BJ (cell line): ENCODE data around the gene CACNA1C. TPM values are rescaled to one million over a fixed set of nuclear protein-coding genes. Genes with fewer than 3 reads are reported as not detected.
"Not testable (repeated sequence)": the region's sequence is repeated elsewhere in the genome, so short reads cannot be mapped to it uniquely, and the experiment has no call there.

ENCODE experiments used
- CTCF ChIA-PET: fragments of 350-600 bp; formaldehyde crosslinking; extraction: SDS; loops from one replicate; lab custom pipeline; 2021; ENCODE audit warnings: antibody characterized with exemption, inconsistent platforms; lab: Yijun Ruan, JAX
- POLR2A ChIA-PET: fragments of 300-600 bp; sonication (Branson Sonifier 250); formaldehyde crosslinking; extraction: SDS; loops from one replicate; lab custom pipeline; 2021; ENCODE audit warnings: antibody characterized with exemption; lab: Charles Lee
- DNase-seq: peaks from one replicate; pipeline ENCODE4 v3.0.0-alpha.2; 2011; ENCODE audit warnings: low read depth
- H3K27me3 ChIP-seq: 2 replicates; pipeline ENCODE4 v1.6.0; 2011; ENCODE audit warnings: low read length; ENCODE audit not compliant: control insufficient read depth, insufficient read depth
- H3K36me3 ChIP-seq: 2 replicates; pipeline ENCODE4 v1.5.1; 2011; ENCODE audit warnings: low read length; ENCODE audit not compliant: control insufficient read depth, insufficient read depth
- H3K4me3 ChIP-seq: 2 replicates; pipeline ENCODE4 v1.5.1; 2011; ENCODE audit warnings: low read depth, mild to moderate bottlenecking, control low read depth, low read length
- polyA plus RNA-seq: library from polyadenylated mRNA; depleted of rRNA; stranded (reverse); fragments of >200 nt; gene quantifications from 2 replicates; pipeline ENCODE4 v1.2.3, GENCODE V29; 2011
- TF ChIP-seq, protein P1 (sequence below): IDR thresholded peaks from 2 replicates; pipeline ENCODE4 v1.5.1; 2011; ENCODE audit warnings: low read depth, mild to moderate bottlenecking, control low read depth, inconsistent platforms, low read length, moderate library complexity; ENCODE audit not compliant: insufficient read depth

Gene CACNA1C
- polyA plus RNA-seq, 1 experiment = 14.7 TPM

DNA sequence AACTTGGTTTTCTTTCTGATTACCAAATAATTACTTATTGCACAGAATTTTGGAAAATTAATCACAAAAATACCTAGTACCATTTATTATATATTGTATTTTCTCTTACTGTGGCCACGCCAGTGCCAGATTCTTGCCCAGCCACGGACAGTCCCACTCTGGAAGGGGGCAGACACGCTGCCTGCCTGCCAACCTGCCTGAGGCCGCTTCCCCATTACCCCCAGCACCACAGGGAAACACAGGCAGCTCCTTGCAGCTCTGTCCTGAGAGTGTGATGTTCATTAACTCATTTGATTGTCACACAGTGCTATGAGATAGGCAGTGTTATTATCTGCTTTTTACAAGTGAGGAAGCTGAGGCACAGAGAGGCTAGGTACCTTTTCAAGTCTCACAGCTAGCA is 46.8 kb downstream of the CACNA1C start:
- no peak for DNase-seq
- POLR2A ChIA-PET = no interaction called here
- Histone ChIP-seq H3K27me3 (no peaks in the 10 kb centered on the region), H3K36me3 (no peaks in the 10 kb centered on the region), H3K4me3 (no peak overlapping the region)
- TF ChIP-seq, protein P1, sequence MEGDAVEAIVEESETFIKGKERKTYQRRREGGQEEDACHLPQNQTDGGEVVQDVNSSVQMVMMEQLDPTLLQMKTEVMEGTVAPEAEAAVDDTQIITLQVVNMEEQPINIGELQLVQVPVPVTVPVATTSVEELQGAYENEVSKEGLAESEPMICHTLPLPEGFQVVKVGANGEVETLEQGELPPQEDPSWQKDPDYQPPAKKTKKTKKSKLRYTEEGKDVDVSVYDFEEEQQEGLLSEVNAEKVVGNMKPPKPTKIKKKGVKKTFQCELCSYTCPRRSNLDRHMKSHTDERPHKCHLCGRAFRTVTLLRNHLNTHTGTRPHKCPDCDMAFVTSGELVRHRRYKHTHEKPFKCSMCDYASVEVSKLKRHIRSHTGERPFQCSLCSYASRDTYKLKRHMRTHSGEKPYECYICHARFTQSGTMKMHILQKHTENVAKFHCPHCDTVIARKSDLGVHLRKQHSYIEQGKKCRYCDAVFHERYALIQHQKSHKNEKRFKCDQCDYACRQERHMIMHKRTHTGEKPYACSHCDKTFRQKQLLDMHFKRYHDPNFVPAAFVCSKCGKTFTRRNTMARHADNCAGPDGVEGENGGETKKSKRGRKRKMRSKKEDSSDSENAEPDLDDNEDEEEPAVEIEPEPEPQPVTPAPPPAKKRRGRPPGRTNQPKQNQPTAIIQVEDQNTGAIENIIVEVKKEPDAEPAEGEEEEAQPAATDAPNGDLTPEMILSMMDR = no peak
- CTCF ChIA-PET = no interaction called here

DNA sequence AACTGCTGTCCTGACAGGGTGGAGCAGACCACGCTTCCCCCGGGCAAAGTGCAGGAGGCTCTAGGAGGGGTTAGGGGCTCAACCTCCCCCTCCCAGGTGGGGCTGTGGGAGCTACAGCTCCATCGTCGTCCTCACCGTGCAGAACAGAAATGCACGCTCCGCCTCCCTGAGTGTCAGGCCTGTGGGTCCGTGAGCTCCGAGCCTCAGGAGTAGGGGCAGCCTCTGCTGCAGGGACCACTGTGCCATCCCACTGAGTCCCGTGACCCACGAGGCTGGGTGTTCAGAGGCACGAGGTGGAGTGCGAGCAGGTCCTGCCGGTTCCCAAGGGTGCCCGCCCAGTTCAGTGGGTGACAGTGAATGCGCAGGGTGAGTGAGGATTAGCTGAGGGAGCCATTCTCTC is 48.6 kb downstream of the CACNA1C start:
- CTCF ChIA-PET = no interaction called here
- H3K36me3 ChIP-seq = no peaks in the 10 kb centered on the region

DNA sequence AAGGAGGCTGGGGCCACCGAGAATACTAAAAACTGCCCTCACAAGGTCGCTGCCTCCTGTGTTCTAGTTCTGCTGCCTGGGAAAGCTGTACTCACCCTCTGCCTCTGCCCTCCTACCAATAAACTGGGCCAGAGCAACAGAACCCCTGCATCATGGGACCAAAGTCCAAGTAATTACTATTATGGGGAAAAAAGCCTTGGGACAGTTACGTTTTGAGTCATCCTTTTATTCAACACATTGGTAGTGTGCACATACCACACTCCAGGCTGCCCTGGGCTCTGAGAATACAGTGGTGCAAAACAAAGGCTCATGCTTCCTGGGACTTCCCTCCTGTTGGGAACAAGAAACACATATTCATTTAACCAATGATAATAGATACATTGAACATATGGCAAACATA is 49.0 kb downstream of the CACNA1C start:
- no peaks in the 10 kb centered on the region for H3K27me3 ChIP-seq
- TF ChIP-seq, protein P1 = no peak
- no peak overlapping the region for H3K4me3 ChIP-seq
- CTCF ChIA-PET = no interaction called here
- DNase-seq = no peak
- POLR2A ChIA-PET = no interaction called here
- no peaks in the 10 kb centered on the region for H3K36me3 ChIP-seq

More for the DNA sequence above, 48.6 kb downstream of the CACNA1C start:
- H3K4me3 ChIP-seq = no peak overlapping the region
- POLR2A ChIA-PET = no interaction called here
- H3K27me3 ChIP-seq = no peaks in the 10 kb centered on the region
- no peak for DNase-seq
- TF ChIP-seq, protein P1 = no peak

DNA sequence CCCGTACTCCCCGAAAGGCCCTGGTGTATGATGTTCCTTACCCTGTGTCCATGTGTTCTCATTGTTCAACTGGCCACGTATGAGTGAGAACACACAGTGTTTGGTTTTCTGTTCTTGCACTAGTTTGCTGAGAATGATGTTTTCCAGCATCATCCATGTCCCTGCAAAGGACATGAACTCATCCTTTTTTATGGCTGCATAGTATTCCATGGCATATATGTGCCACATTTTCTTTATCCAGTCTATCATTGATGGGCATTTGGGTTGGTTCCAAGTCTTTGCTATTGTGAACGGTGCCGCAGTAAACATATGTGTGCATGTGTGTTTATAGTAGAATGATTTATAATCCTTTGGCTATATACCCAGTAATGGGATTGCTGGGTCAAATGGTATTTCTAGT is 49.9 kb downstream of the CACNA1C start:
- H3K4me3 ChIP-seq, DNase-seq, POLR2A ChIA-PET, CTCF ChIA-PET, H3K27me3 ChIP-seq, H3K36me3 ChIP-seq: not testable (repeated sequence)

DNA sequence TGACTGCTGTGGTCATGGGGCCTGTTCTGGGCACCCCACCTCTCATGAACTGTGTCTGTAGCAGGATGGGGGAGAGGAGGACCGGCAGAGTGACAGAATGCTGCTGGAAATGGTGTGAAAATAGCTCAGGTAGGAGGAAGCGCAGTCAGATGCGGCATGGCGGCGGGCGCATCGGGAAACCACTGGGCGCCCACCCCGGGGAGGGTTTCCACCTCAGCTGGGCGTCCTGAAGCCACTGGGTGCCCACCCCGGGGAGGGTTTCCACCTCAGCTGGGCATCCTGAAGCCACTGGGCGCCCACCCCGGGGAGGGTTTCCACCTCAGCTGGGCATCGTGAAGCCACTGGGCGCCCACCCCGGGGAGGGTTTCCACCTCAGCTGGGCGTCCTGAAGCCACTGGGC is 52.6 kb downstream of the CACNA1C start:
- H3K36me3 ChIP-seq, CTCF ChIA-PET: not testable (repeated sequence)

DNA sequence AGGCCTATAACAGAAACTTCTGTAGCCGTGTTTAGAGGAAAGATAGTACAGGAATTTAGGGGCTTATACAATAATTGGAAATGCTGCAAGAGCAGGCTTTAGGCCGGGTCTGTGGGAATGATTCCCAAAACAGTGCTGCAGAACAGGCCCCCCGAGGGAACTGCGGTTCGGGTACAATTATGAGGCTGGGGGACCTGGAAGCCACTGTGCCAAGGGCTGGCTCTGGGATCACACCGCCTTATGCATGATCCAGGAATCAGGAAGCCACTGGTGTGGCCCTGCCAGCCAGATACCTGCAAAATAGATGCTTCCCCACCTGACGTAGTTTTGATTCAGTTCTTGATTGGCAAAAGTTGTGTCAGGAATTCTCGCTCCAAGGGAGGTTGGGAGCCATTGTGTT is 55.4 kb downstream of the CACNA1C start:
- Histone ChIP-seq H3K27me3 (no peaks in the 10 kb centered on the region), H3K4me3 (no peak overlapping the region), H3K36me3 (0 out of 2 replicates have a peak, but pooled peaks cover 1% of the 10 kb centered on the region)
- TF ChIP-seq, protein P1 = no peak
- ChIA-PET CTCF (no interaction called here), POLR2A (no interaction called here)
- no peak for DNase-seq

More for the DNA sequence above, 52.6 kb downstream of the CACNA1C start:
- H3K27me3 ChIP-seq, H3K4me3 ChIP-seq, POLR2A ChIA-PET, DNase-seq: not testable (repeated sequence)
